Amygdala (tissue), 56 donors: Measurements from ENCODE around the gene LSM8.
"Not testable (repeated sequence)": the region's sequence is repeated elsewhere in the genome, so short reads cannot be mapped to it uniquely, and the experiment has no call there.

Experiments
- DNase-seq, 56 donors: peaks; one replicate each; lab custom pipeline; 2025; lab: John Stamatoyannopoulos, UW

Gene LSM8

DNA sequence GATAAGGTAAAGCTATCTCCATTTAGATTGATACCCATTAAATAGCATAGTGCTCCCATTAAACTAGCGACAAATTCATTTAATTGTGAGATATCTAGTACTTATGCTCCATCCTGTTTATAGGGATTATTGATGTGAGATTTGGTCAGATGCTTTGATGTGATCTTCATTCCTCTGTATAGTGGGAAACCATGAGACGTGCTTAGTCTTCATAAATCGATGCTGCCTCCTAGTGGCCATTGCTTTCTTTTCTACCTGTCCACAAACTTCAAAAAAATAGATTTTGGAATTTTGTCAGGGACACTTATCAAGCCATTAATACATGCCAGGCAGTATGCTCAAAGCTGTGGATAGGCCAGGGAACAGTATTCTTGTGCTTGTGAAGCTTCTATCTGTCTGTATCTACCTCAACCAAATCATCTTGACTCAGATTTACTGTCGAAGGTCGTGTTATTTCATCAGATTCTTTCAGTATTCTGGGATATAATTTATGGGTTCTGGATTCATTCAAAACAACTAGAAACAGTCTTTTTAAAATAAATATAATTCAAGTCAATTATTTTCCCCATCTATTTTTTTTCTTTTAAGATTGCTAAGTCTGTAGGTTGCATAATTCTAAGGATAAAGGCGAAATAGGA is 12.0 kb downstream of the LSM8 start:
- peak in 17 of 56 donors; percentile 1 to 61 (median 7) for DNase-seq

DNA sequence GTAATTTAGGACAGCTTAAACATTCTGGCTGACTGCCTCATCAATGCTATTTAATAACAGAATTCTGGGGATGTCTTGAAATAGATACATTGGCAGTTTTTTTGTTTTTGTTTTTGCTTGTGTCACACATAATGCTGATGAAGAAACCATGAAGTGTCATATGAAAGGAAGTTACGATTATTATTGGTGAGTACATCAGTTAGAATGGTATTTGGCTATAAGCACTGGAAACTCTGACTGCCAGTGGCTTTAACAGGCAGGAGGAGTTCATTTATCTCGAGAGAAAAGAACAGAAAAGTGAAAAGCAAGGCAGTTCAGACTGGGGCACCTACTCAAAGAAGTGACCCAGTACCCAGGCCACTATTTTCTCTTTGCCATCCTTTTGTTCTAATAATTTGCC is 18.1 kb downstream of the LSM8 start:
- DNase-seq = no peak

DNA sequence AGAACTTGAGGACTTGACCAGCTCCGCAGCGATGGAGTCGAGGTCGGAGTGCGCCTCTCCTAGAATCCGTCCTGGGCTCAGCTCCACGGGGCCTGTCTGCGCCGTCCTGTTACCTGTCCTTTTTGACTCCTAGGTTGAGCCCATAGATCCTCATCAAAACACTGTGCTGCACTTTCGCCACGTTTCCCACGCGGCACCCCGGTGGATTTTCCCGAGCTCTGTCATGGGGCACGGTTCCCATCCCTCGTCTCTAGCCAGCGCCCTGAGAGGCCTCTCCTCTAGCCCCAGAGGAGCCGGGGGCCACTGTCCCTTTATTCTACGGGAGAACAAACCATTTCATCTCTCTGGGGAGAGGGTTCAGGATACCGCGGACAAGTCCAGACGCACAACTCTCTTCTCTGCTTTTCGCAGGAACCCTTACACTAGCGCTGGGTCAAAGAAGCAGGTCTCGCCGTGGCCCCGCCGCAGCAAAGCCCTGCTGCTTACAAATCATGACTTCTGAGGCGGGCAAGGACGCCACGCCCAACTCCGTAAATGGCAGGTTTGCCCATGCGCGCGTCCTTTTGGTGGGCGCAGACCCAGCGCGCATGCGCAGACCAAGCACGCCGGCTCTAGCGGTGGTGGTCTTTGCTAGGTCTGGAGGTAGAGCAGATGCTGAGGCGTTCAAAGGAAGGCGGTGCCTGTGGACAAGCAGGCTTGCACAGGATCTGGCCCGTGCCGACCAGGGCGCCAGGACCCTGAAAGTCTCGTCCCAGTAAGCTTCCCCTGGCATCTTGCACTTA is 30.3 kb downstream of the LSM8 start:
- peak in 55 of 56 donors; percentile 6 to 86 (median 59) for DNase-seq

DNA sequence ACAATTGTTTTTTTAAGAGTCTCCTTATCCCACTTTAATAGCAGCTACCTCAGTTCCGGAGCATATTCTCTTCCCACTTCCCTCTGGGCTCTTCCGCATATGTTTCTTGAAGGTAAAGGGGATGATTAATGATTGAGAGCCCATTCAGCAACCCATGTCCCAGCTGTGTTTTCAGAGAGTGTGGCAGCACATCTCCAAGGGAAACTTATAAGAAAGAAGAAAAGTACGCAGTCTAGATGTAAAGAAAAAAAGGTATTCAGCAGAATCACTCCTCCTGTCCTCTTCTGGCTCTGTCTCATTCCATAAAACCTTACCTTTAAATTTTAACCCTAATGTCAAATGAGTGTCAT is 30.8 kb downstream of the LSM8 start:
- DNase-seq = no peak

DNA sequence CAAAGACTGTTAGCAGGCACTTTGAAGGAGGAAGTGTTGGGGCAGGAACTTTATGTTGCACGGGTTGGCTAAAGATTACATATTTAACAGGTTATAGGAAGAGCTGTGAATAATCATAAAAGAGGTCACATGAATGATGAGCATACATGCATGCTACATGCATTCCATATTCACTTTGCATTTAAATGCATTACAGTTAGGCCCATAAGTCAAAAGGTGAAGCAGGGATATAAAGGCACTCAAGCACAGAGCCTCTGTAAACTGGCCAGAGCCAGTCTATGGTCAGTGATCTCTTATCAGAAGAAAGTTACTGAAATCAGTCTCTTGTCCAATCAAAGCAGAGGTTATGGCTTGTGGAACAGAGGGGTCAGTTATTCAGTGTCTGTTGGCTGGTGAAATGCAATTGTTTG is 33.3 kb downstream of the LSM8 start:
- DNase-seq = no peak

DNA sequence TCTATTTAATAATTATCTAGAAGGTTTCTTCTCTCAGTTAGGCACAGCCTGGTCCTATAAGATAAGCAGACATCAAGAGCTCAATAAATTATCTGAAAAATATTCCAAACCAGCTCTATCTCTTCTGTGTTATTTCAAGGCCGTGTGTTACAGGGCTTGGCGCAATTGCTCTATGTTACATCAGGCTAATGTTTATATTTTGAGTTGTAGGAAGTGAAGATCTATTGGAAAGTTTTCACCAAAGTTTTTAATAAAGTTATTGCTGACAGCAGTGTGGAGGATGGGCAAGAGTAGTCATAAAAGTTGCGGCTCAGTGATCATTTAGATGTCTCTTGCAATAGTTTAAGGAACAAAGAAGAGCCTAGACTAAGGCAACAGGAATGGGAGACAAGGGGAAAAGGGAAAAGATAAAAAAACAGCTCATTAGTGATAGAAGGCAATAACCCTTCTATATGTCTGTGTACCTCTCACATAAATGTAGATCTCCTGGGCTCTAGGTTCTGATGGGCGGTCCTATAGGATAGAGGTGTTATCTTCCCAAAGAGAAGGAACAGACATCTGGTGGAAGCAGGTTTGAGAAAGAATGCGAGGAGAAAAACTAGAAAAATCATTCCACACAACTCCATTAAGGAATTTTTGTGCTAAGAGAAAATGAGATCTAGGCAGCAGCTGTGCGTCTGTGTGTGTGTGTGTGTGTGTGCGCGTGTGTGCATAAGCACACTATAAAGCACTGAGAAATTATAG is 34.6 kb downstream of the LSM8 start:
- no peak for DNase-seq

GRCh38 chr7:118219157-118219512 is 35.2 kb downstream of the LSM8 start:
- DNase-seq = no peak

GRCh38 chr7:118220583-118220982 is 36.6 kb downstream of the LSM8 start:
- DNase-seq = no peak

- DNase-seq = no peak
Observed at GRCh38 chr7:118222591-118222990, 38.6 kb downstream of the LSM8 start.

GRCh38 chr7:118224521-118224920 is 40.6 kb downstream of the LSM8 start, which contains the start of gene ANKRD7:
TSS of gene ANKRD7 (plus strand) at chr7:118224704. CDS start at chr7:118224831, 127 bp downstream.
- no peak for DNase-seq

GRCh38 chr7:118232837-118233236 is 48.9 kb downstream of the LSM8 start:
- no peak for DNase-seq

GRCh38 chr7:118233799-118234198 is 49.8 kb downstream of the LSM8 start:
- no peak for DNase-seq

- no peak for DNase-seq
Observed at GRCh38 chr7:118239014-118239413, 55.0 kb downstream of the LSM8 start.

GRCh38 chr7:118240320-118240719 is 56.4 kb downstream of the LSM8 start:
- DNase-seq = not testable (repeated sequence)
